C1 segment of cervical spinal cord (tissue), 14 donors: Measurements from ENCODE around the gene SH2B2.
"Not testable (repeated sequence)": the region's sequence is repeated elsewhere in the genome, so short reads cannot be mapped to it uniquely, and the experiment has no call there.

ENCODE experiments used
- DNase-seq, 14 donors: peaks; one replicate each; lab custom pipeline; 2025; lab: John Stamatoyannopoulos, UW

SH2B2 gene

GRCh38 chr7:102330666-102331460, 44.2 kb downstream of the SH2B2 start:
- not testable (repeated sequence) for DNase-seq

- not testable (repeated sequence) for DNase-seq
These were observed 48.9 kb downstream of the SH2B2 start for GRCh38 chr7:102335574-102335973.

GRCh38 chr7:102337002-102337401, 50.3 kb downstream of the SH2B2 start:
- not testable (repeated sequence) for DNase-seq

- DNase-seq = not testable (repeated sequence)
These were observed 50.8 kb downstream of the SH2B2 start for GRCh38 chr7:102337420-102337819.

GRCh38 chr7:102340599-102341368, 54.1 kb downstream of the SH2B2 start:
- not testable (repeated sequence) for DNase-seq

GRCh38 chr7:102346983-102347382, 60.3 kb downstream of the SH2B2 start:
- DNase-seq = not testable (repeated sequence)

GRCh38 chr7:102356344-102356743, 69.7 kb downstream of the SH2B2 start, which contains the start of gene SPDYE6:
Gene SPDYE6, minus strand, starts transcription at chr7:102356444. Its CDS starts 421 bp downstream, at chr7:102356023.
- not testable (repeated sequence) for DNase-seq

- DNase-seq = peak; percentile 75 to 99 (median 93)
These were observed 77.1 kb downstream of the SH2B2 start for GRCh38 chr7:102363549-102364393.

GRCh38 chr7:102364394-102364886, 77.8 kb downstream of the SH2B2 start:
- DNase-seq = not testable (repeated sequence)

- DNase-seq = not testable (repeated sequence)
These were observed 78.7 kb downstream of the SH2B2 start for GRCh38 chr7:102365390-102365789.

- DNase-seq = not testable (repeated sequence)
These were observed 83.4 kb downstream of the SH2B2 start for GRCh38 chr7:102370038-102370437.
